Measurements from ENCODE around the gene DNTTIP2.

DNA sequence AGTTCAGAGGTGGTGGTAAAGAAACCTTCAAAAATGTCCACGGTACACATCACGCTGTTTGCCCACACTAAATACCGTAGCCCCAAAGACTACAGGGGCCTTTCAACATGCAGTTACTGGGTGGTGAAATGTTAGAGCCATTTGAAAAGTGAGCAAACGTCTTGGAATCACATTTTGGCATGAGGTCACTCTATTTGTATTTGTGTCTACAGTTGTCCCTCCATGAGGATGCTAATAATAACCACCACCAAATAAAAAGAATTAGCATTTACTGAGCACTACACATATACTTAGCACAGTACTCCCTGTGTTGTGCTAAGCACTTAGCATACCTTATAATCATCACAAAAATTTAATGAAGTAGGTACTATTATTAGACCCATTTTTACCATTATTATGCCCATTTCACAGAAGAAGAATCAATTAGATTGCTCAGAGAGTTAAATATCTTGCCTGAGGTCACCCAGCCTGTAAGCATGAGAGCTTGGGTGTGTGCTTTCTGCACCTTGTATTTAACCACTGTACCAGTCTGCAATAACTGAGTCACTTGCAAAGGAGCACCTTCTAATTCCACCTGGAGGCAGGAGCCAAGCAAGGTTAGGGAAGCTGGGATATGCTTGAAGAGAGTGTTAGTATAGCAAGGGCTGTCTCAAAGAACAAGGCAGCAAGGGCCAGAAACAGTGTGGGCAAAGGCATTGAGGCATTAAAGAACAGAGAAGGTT lies 57.4 kb downstream of the DNTTIP2 start:
- TF ChIP-seq, protein P1, sequence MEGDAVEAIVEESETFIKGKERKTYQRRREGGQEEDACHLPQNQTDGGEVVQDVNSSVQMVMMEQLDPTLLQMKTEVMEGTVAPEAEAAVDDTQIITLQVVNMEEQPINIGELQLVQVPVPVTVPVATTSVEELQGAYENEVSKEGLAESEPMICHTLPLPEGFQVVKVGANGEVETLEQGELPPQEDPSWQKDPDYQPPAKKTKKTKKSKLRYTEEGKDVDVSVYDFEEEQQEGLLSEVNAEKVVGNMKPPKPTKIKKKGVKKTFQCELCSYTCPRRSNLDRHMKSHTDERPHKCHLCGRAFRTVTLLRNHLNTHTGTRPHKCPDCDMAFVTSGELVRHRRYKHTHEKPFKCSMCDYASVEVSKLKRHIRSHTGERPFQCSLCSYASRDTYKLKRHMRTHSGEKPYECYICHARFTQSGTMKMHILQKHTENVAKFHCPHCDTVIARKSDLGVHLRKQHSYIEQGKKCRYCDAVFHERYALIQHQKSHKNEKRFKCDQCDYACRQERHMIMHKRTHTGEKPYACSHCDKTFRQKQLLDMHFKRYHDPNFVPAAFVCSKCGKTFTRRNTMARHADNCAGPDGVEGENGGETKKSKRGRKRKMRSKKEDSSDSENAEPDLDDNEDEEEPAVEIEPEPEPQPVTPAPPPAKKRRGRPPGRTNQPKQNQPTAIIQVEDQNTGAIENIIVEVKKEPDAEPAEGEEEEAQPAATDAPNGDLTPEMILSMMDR (IDR thresholded peaks at IDR 0.05; ENCODE audit: poor library complexity, severe bottlenecking): no peak
- no peak for TF ChIP-seq RAD21 (conservative IDR thresholded peaks at IDR 0.05)
- no peak for TF ChIP-seq TAF1 (IDR thresholded peaks at IDR 0.05; ENCODE audit: low read depth)
- TF ChIP-seq, protein P2, sequence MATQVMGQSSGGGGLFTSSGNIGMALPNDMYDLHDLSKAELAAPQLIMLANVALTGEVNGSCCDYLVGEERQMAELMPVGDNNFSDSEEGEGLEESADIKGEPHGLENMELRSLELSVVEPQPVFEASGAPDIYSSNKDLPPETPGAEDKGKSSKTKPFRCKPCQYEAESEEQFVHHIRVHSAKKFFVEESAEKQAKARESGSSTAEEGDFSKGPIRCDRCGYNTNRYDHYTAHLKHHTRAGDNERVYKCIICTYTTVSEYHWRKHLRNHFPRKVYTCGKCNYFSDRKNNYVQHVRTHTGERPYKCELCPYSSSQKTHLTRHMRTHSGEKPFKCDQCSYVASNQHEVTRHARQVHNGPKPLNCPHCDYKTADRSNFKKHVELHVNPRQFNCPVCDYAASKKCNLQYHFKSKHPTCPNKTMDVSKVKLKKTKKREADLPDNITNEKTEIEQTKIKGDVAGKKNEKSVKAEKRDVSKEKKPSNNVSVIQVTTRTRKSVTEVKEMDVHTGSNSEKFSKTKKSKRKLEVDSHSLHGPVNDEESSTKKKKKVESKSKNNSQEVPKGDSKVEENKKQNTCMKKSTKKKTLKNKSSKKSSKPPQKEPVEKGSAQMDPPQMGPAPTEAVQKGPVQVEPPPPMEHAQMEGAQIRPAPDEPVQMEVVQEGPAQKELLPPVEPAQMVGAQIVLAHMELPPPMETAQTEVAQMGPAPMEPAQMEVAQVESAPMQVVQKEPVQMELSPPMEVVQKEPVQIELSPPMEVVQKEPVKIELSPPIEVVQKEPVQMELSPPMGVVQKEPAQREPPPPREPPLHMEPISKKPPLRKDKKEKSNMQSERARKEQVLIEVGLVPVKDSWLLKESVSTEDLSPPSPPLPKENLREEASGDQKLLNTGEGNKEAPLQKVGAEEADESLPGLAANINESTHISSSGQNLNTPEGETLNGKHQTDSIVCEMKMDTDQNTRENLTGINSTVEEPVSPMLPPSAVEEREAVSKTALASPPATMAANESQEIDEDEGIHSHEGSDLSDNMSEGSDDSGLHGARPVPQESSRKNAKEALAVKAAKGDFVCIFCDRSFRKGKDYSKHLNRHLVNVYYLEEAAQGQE (IDR thresholded peaks at IDR 0.05; ENCODE audit: borderline replicate concordance): no peak
- TF ChIP-seq POLR2AphosphoS5 (IDR thresholded peaks at IDR 0.05): no peak

Data from neural cell (in vitro differentiated cells).